GF-D8 (cell line): Measurements from ENCODE around the gene GPRIN3.

Experiments used
- DNase-seq: peaks from one replicate; lab custom pipeline; 2025; lab: John Stamatoyannopoulos, UW

The GPRIN3 gene

DNA sequence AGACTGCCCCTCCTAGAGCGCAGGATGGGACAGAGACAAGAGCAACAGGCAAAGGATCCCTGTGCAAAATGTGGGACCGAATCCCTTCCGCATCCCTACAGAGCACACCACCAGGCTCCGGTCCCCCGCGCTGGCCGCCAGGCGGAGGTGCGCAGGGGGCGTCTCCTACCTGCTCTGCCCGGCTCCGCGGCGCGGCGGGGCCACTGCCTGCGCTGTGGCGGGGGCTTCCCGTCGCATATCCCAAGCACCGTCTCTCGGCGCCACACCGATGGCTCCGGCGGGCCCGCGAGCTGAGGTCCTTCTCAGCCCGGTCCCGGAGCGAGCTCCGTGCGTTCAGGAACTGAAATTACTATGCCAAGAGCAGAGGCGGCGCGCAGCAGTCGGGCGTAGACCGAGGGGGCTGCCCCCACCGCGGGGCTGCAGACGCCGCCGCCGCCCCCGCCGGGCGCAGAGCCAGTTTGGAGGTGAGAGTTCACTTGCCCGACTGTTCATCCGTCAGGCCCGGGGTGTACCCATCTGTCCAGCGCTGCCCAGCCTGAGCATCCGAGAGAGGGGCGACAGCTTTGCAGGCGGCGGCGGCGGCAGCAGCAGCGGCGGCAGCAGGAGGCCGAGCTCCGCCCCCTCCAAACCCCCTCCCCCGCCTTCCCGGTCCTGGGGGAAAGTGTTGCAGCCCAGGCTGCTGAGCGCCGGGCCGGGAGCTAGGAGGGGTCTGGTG lies at the start of gene GPRIN3:
GPRIN3 (minus strand) TSS at position 355 of the 715 bp plus-strand sequence. CDS start 57,690 bp downstream, outside the sequence.
- no peak for DNase-seq

DNA sequence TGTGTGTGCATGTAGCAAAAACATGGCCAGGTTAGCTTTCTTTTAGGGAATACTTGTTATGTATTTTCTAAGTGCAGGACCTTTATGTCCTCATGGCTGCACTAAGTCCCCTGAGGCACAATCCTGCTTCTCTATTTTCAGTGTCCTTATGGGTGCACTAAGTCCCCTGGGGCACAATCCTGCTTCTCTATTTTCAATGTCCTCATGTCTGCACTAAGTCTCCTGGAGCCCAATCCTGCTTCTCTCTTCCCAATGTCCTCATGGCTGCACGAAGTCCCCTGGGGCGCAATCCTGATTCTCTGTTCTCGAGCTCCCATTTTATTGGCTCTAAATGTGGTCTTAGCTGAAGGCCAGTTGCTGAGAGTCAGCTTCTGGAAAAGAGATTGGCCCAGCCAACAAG lies 49.7 kb upstream of the GPRIN3 start:
- no peak for DNase-seq

GRCh38 chr4:89356086-89356485 lies 48.5 kb upstream of the GPRIN3 start:
- DNase-seq, result no peak

GRCh38 chr4:89353514-89353913 lies 45.9 kb upstream of the GPRIN3 start:
- no peak for DNase-seq

- no peak for DNase-seq
Observed at GRCh38 chr4:89352541-89352940, 44.9 kb upstream of the GPRIN3 start.

DNA sequence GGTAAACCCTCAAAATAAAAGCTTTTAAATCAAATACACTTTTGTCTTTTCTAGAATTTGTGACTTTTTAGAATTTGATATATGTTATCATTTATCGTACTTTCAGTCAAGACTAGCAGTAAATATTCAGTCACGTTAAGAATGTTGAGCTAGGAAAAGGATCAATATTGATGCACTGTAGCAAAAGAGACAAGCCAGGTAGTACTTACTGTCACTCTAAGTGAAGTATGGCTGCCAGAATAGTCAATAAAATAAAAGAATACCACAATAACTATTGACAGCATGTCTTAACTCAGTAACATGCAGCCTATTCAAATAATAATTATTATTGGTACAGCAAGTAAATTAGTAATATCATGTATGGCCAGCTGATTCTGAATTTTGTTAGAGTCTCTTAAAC lies 43.6 kb upstream of the GPRIN3 start:
- DNase-seq, result no peak

GRCh38 chr4:89347363-89348025 lies 39.9 kb upstream of the GPRIN3 start:
- DNase-seq, result no peak

GRCh38 chr4:89344571-89344970 lies 37.0 kb upstream of the GPRIN3 start:
- no peak for DNase-seq

DNA sequence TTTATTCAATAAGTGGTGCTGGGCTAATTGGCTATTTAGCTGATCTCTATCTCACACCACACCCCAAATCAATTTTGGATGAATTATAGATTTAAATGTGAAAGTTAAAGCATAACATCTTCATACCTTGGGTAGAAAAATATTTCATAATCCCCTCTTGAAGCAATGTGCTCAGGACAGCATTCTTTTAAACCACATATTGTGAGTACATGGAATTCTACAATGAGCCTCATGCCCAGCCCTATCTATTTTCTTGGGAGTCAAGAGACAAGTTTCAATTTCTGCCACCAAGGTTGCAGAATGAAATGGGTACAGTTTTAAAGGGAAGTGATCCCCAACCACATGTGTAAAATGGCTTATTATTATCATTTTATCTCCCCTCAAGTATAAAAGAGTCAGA lies 30.6 kb upstream of the GPRIN3 start:
- no peak for DNase-seq

DNA sequence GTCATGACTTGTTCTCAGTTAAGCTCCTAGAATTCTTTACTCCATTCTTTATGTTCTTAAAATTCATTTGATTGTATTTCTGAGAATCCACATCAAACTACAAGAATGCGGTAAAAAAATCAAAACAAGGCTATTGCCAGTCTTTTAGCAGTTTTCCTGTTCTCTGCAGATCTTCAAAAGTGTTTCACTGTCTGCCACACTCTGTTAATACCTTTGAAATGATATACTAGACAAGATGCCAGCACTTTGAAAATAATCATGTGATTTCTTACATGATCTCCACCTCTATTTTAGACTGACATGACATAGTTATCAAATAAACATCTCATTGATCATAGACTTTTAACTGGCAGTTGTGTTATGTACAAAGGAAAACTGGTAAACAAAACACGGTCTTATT lies 30.1 kb upstream of the GPRIN3 start:
- no peak for DNase-seq

DNA sequence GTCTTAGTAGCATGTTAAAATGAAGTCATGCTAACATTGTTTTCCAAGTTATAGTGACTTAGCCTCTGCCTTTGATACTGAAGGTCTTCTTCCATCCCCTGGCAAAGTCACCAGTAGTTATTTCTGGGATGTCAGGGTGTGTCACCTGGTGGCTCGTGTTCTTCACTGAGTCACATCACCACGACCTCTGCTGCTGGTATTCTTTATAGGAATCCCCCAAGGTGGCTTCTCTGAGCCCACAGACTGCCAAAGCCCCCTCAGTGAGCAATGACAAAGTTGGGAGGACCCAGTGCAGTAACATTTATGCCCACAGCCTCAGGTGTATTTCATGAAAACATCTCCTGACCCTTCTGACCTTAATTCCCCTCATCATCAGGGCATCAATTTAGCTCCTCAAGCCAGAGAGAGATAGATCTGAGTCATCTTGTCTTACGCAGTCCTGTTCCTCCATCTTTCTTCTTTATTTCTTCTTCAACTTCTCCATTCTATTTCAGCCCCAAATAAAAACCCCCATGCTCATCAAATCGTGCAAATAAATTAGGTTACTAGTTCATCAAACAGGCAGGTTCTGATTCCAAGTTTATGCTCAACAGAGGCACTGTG lies 29.3 kb upstream of the GPRIN3 start:
- no peak for DNase-seq

GRCh38 chr4:89334830-89335229 lies 27.2 kb upstream of the GPRIN3 start:
- DNase-seq, result no peak

GRCh38 chr4:89334311-89334710 lies 26.7 kb upstream of the GPRIN3 start:
- DNase-seq, result no peak

GRCh38 chr4:89331686-89332544 lies 24.3 kb upstream of the GPRIN3 start:
- DNase-seq, result no peak

DNA sequence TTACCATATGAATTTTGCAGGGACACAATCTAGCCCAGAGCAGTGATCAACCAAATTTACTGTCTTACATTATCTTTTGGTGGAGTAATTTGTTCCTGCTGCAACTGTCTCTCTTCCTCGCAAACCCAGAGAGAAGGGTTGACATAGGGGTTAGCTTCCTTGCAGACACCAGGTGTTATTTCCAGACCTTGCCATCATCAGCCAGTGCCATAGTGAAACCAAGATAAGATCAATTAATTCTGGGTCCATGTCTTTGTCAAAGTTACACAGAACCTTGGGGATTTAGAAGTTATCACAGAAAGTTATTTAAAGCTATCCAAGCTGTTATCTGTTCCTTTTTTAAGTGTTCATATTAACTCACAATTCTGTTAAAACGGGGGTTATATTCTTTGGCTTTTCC lies 23.6 kb upstream of the GPRIN3 start:
- no peak for DNase-seq

GRCh38 chr4:89329280-89329679 lies 21.7 kb upstream of the GPRIN3 start:
- DNase-seq, result no peak

DNA sequence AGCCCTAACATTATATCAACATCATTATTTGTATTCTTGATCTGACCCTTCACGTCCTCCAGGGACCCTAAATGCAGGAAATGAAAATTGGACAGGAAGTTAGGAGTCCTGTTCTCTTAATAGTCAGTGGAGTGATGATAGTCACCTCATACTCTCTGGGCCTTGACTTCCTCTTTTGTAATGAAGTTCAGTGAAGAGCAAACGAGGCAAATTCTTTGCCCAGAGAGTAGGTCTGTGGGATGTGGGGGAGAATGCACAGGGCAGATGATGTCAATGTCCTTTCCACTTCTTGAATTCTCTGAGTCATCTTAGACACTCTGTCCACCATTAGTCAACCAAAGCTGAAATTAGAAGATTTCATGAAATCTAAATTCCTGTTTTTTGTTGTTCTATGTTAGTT lies 17.1 kb upstream of the GPRIN3 start:
- DNase-seq, result no peak

GRCh38 chr4:89322671-89323070 lies 15.1 kb upstream of the GPRIN3 start:
- DNase-seq, result no peak

- DNase-seq, result no peak
Observed at GRCh38 chr4:89319756-89320155, 12.2 kb upstream of the GPRIN3 start.

DNA sequence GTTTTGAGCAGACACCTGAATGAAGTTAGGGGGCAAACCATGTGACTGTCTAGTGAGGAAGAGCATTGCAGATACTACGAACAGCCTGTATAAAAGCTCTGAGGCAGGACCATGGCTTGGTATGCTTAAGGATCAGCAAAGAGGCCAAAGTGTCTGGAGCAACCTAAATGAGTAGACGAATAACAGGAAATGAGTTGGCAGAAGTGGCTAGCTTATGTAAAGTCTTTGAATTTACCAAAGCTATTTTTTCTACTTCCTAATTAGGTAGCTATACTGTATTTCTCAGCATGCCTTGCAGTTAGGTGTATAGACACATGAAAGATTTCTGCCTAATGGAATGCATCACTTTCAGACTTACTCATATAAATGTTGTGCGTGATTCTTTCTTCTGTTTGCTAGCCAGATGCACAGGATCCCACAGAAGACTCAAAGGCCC lies 9.3 kb upstream of the GPRIN3 start:
- DNase-seq, result peak; percentile 33

- DNase-seq, result no peak
Observed at GRCh38 chr4:89316211-89316610, 8.6 kb upstream of the GPRIN3 start.

- DNase-seq, result no peak
Observed at GRCh38 chr4:89314291-89314690, 6.7 kb upstream of the GPRIN3 start.
